HG02852 (cell line): ENCODE measurements around the gene NUDT17.

Source experiments
- ATAC-seq: cut with Tn5 transposase; IDR thresholded peaks from one replicate; pipeline ENCODE4 v1.9.1; 2021; ENCODE audit warnings: mild to moderate bottlenecking, moderate library complexity; ENCODE audit not compliant: unreplicated experiment

The NUDT17 gene

GRCh38 chr1:145887631-145888030, 42.2 kb downstream of the NUDT17 start:
- no peak for ATAC-seq

- ATAC-seq = no peak
These were observed 44.3 kb downstream of the NUDT17 start for GRCh38 chr1:145889722-145890121.

DNA sequence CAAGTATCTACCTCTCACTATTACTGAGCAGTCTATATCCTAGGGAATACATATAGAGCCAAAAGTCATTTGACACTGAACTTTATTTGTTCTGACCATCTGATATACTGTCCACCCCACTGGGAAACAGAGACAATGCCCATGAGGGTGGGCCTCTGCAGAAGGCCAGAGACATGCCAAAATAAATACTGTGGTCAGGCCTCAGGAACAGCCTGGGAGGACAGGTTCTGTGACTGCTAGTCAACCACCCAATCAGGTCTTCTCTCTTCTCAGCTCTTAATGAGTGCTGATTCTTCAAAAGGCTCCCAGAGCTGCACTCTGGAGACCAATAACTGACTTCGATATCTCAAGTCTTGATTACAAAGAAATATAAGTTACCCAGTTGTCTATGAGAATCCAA, 45.7 kb downstream of the NUDT17 start:
- no peak for ATAC-seq

DNA sequence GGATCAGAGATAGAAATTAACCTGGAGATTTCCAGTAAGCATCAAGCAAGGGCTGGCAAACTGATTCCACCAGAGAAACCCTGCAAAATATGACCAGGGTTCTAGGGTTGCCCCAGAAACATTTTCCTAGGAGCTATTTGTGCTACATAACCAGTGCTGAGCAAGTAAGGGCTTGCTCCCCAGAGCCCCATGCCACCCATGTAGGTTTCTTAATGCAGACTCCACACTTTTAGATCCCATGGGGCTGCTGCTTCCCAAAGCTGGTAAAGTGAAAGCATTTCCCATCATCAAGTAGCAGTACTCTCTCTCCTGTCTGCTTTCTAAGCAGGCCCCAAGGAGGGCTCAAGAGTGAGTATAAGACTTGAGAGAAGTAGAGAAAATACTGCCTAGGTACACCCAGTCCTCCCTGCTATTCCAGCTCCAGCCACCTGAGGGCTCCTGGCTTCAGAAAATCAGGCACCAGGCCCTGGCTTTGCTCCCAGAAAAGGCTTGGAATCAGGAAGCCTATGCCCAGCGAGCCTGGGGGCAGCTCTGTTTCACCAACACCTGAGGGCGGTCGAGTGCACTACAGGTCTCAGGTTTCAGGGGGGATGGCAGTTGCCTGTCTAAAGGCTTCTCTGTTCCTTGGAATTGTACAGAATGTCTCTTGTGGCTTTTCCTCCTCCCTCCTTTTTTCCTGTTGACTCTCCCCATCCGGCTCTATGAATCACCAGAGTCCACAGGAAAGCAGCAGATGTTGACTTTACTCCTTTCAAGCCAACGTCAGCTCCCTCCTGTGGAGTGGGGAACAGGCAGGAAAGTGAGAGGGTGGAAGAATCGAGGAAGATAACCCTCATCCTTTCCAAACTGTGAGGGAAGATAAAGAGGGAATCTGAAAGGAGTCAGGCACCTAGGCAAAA, 46.4 kb downstream of the NUDT17 start:
- no peak for ATAC-seq

GRCh38 chr1:145892486-145893087, 47.2 kb downstream of the NUDT17 start:
- ATAC-seq = no peak

DNA sequence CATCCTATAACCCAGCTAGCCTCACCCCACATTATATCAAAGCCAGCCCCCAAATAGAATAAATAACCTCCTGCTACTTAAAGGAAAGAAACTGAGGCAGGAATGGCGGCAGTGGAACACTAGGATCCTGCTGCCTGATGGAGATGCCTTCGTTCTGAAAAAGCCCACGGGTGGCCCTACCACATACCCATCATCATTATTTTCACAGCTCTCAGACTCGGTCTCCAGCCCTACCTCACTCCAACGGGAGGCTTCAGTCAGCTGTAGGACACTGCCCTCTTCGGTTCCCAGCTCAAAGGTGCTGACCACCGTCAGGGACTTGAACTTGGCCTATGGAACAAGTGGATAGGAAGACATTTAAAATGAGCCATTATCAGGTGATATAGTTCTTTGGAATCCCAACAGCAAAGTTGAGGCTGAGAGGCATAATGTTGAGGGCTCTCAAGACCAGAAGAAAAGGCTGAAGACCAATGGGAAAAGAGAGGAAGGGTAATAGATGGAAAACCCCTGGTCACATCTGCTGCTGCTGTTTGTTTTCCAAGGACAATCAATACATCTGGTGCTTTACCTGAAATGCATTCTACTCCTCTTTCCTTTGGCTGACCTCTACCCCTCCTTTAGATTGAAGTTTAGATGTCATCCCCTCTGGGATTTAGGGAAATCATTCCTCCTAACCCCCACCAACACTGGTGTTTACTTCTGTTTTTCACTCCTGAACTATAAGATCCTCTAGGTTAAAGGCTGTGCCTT, 48.1 kb downstream of the NUDT17 start:
- no peak for ATAC-seq

DNA sequence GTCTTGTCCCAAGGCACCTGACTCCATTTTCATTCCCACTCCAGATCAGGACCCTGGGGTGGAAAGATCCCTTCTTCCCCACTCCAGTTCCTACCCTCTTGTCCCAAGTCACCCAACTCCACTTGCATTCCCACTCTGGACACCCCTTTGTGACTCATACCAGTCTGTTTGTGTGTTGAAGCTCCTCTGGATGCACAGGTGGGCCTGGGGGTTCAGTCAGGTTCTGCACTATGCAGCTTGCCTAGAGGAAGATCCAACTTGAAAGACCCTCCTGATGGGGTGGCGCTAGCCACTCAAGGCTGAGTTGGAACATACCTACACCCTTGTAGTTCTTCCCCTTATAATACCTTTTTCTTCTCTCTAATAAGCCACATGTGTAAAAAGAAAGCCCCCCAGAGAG, 50.0 kb downstream of the NUDT17 start:
- no peak for ATAC-seq

- ATAC-seq = no peak
These were observed 52.5 kb downstream of the NUDT17 start for GRCh38 chr1:145897969-145898368.
